Measurements from ENCODE around the gene LRRK1. TPM values are rescaled to one million over a fixed set of nuclear protein-coding genes. Genes with fewer than 3 reads are reported as not detected.

Gene LRRK1
- total and polyA plus RNA-seq, 2 of the 13 experiments (the other 11 are each of a cell fraction or from before 2014, with no cell fraction given) = 0.13 to 1.2 TPM

GRCh38 chr15:100951965-100952364 lies 32.8 kb downstream of the LRRK1 start:
- Histone ChIP-seq H3K4me2 (ENCODE audit: low read depth, low read length) (no peak overlapping the region), H3K4me1 (ENCODE audit: insufficient read depth, low read length) (no peaks in the 10 kb centered on the region), H3K27ac (ENCODE audit: extremely low read length, insufficient read depth, low read length) (no peak overlapping the region), H3K79me2 (ENCODE audit: insufficient read depth, low read length) (no peaks in the 10 kb centered on the region), H3K4me3 (replicated peaks in 1 of 3; ENCODE audit: insufficient read depth in 1 of 3, low read depth in 2 of 3, low read length in 3 of 3) (no peak overlapping the region), H4K20me1 (ENCODE audit: insufficient read depth, low read length) (no peaks in the 10 kb centered on the region), H3K9me3 (ENCODE audit: low read length) (no peaks in the 10 kb centered on the region), H3K36me3 (replicated peaks in 1 of 2; ENCODE audit: control insufficient read depth in 1 of 2, insufficient read depth in 2 of 2, low read length in 2 of 2) (no peaks in the 10 kb centered on the region), H3K9ac (ENCODE audit: insufficient read depth, low read depth, low read length) (no peak overlapping the region), H2AFZ (ENCODE audit: low read length) (no peak overlapping the region), H3K27me3 (ENCODE audit: control insufficient read depth in 1 of 2, insufficient read depth in 2 of 2, low read length in 2 of 2) (peaks cover 0 to 14% of the 10 kb centered on the region in 2 experiments; a peak in 1 of 5 replicates)
- TF ChIP-seq ERF (CRISPR knock-in tag; IDR thresholded peaks at IDR 0.05) (no peak), MLLT10 (CRISPR knock-in tag; IDR thresholded peaks at IDR 0.05) (no peak), E2F2 (CRISPR knock-in tag; IDR thresholded peaks at IDR 0.05; ENCODE audit: borderline replicate concordance) (no peak), TAF1 (CRISPR knock-in tag; IDR thresholded peaks at IDR 0.05) (no peak), ZFP36L2 (CRISPR knock-in tag; IDR thresholded peaks at IDR 0.05) (no peak), ZNF580 (CRISPR knock-in tag; IDR thresholded peaks at IDR 0.05; ENCODE audit: borderline replicate concordance, low read depth) (no peak), RBFOX2 (IDR thresholded peaks at IDR 0.05; ENCODE audit: low read depth, low read length) (no peak), ZNF589 (CRISPR knock-in tag; conservative IDR thresholded peaks at IDR 0.05) (no peak), ZNF382 (CRISPR knock-in tag; IDR thresholded peaks at IDR 0.05; ENCODE audit: borderline replicate concordance) (no peak), POLR2AphosphoS2 (IDR thresholded peaks at IDR 0.05; ENCODE audit: low read depth, low read length) (no peak), ZNF713 (CRISPR knock-in tag; IDR thresholded peaks at IDR 0.05) (no peak), TEF (CRISPR knock-in tag; IDR thresholded peaks at IDR 0.05) (no peak), ZNF235 (CRISPR knock-in tag; IDR thresholded peaks at IDR 0.05; ENCODE audit: borderline replicate concordance) (no peak), HNF4A (CRISPR knock-in tag; IDR thresholded peaks at IDR 0.05) (no peak), ZNF431 (CRISPR knock-in tag; IDR thresholded peaks at IDR 0.05; ENCODE audit: borderline replicate concordance, low read depth) (no peak), PRDM15 (CRISPR knock-in tag; IDR thresholded peaks at IDR 0.05) (no peak), TFE3 (CRISPR knock-in tag; IDR thresholded peaks at IDR 0.05) (no peak), STAG1 (CRISPR knock-in tag; IDR thresholded peaks at IDR 0.05) (no peak), SOX6 (IDR thresholded peaks at IDR 0.05) (no peak), SOX6 (CRISPR knock-in tag; IDR thresholded peaks at IDR 0.05) (no peak)
- in situ Hi-C loops (cut with HindIII; ENCODE audit: extremely low pct_ligation_motif_present, low pct_unique_long_range_greater_than_20kb) = no loop called here
- intact Hi-C loops (cut with micrococcal nuclease; ENCODE audit: unreplicated experiment) = no loop called here
- ChIA-PET CTCF (ENCODE audit: low intra/inter-chr PET ratio, low total read pairs) (no interaction called here), POLR2A (no interaction called here)
- FAIRE-seq (no peak), ATAC-seq (no peak), DNase-seq (ENCODE audit: low spot score) (no peak)
- 24% methylated on average over 5 of the region's 5 CpGs for WGBS (ENCODE audit: low lambda C conversion rate)
- BruUV-seq (replicated peaks) = no TSS peak
